CD4-positive, alpha-beta T cell (primary cell): ENCODE data around the gene RFX8. TPM values are rescaled to one million over a fixed set of nuclear protein-coding genes. Genes with fewer than 3 reads are reported as not detected.

Experiments used
- ATAC-seq: fragments of 200-7000 bp; cut with Tn5 transposase; one replicate; pipeline ENCODE4 v1.10.0; 2022; ENCODE audit warnings: mild to moderate bottlenecking; ENCODE audit not compliant: poor library complexity
- CTCF ChIA-PET: fragments of 350-600 bp; sonication (Branson Sonifier 250); formaldehyde crosslinking; loops from one replicate; lab custom pipeline; 2021; ENCODE audit warnings: antibody characterized with exemption, inconsistent platforms; lab: Charles Lee
- POLR2A ChIA-PET: fragments of 350-600 bp; sonication (Branson Sonifier 250); formaldehyde crosslinking; loops from one replicate; lab custom pipeline; 2021; ENCODE audit warnings: antibody characterized with exemption, inconsistent platforms; lab: Charles Lee
- DNase-seq, 14 experiments: peaks; one replicate each; pipeline ENCODE4 v3.0.0-alpha.2; 2013 to 2020; ENCODE audit warnings: mixed read lengths in 2 of 14
- H3K27ac ChIP-seq, 2 donors: one replicate each; pipeline versions ENCODE4 v1.5.1 to v1.7.0; 2013; ENCODE audit warnings: low read length in 2 of 2, low read depth in 1 of 2, mild to moderate bottlenecking in 1 of 2
- H3K27me3 ChIP-seq, 2 experiments: 1 replicate in 1 of 2; 2 replicates in 1 of 2; pipeline versions ENCODE4 v1.6.1 to v1.7.0; 2013; ENCODE audit warnings: low read length in 2 of 2, control low read depth in 1 of 2, mild to moderate bottlenecking in 1 of 2, moderate library complexity in 1 of 2; ENCODE audit not compliant: insufficient read depth in 2 of 2, control insufficient read depth in 1 of 2
- H3K36me3 ChIP-seq: one replicate; pipeline ENCODE4 v1.6.1; 2013; ENCODE audit warnings: low read length, control low read depth; ENCODE audit not compliant: insufficient read depth
- H3K4me1 ChIP-seq: one replicate; pipeline ENCODE4 v1.6.1; 2013; ENCODE audit warnings: low read length, control low read depth; ENCODE audit not compliant: insufficient read depth
- H3K4me3 ChIP-seq: one replicate; pipeline ENCODE4 v1.5.1; 2013; ENCODE audit warnings: mild to moderate bottlenecking, low read length, moderate library complexity
- H3K9me3 ChIP-seq, 2 experiments: 1 replicate in 1 of 2; 2 replicates in 1 of 2; pipeline versions ENCODE4 v1.6.1 to v1.7.0; 2013; ENCODE audit warnings: low read length in 2 of 2, mild to moderate bottlenecking in 2 of 2, control low read depth in 1 of 2, moderate library complexity in 1 of 2; ENCODE audit not compliant: control insufficient read depth in 1 of 2, insufficient read depth in 1 of 2
- H3K27ac Mint-ChIP-seq: one replicate; pipeline ENCODE4 v1.8.0; 2020; ENCODE audit warnings: mixed read lengths
- H3K27me3 Mint-ChIP-seq: one replicate; pipeline ENCODE4 v1.8.0; 2021; ENCODE audit warnings: mixed read lengths
- H3K36me3 Mint-ChIP-seq: one replicate; pipeline ENCODE4 v1.8.0; 2021; ENCODE audit warnings: low read depth, mixed read lengths
- H3K4me1 Mint-ChIP-seq: one replicate; pipeline ENCODE4 v1.8.0; 2021; ENCODE audit warnings: low read depth, mixed read lengths
- H3K4me3 Mint-ChIP-seq: one replicate; pipeline ENCODE4 v1.8.0; 2020; ENCODE audit warnings: mild to moderate bottlenecking, mixed read lengths
- H3K9me3 Mint-ChIP-seq: one replicate; pipeline ENCODE4 v1.8.0; 2020; ENCODE audit warnings: mixed read lengths
- CTCF ChIP-seq: fragments of 200-600 bp; IDR thresholded peaks from one replicate; pipeline ENCODE4 v1.8.0; 2022; ENCODE audit warnings: antibody characterized with exemption, mild to moderate bottlenecking
- intact Hi-C, 2 experiments: fragments of 100-400 bp; cut with DNase I in 1 of 2; cut with micrococcal nuclease in 1 of 2; formaldehyde crosslinking; loops; one replicate each; pipeline versions ENCODE4 v1.15.1 to v1.9.0; 2023 to 2025; cut with DNase I, micrococcal nuclease
- total RNA-seq, 174 experiments: library from RNA in 2 of 174; stranded (reverse) in 2 of 174; gene quantifications; one replicate each; pipeline ENCODE4 v1.2.3 and lab custom pipeline; 2021 to 2026

The RFX8 gene
- total RNA-seq, 2 experiments from 2014 or later: 0.67 to 1.1 TPM

- peaks cover 39% of the 10 kb centered on the region for H3K4me1 Mint-ChIP-seq
- no peak overlapping the region for H3K27ac ChIP-seq
- no peaks in the 10 kb centered on the region for H3K36me3 Mint-ChIP-seq
- ChIA-PET CTCF (no interaction called here), POLR2A (no interaction called here)
- H3K27ac Mint-ChIP-seq: no peak overlapping the region
- no peaks in the 10 kb centered on the region for H3K9me3 Mint-ChIP-seq
- H3K4me3 ChIP-seq: no peak overlapping the region
- no peak for TF ChIP-seq CTCF
- H3K9me3 ChIP-seq: peaks cover 0 to 4% of the 10 kb centered on the region in 2 experiments
- no peaks in the 10 kb centered on the region for H3K36me3 ChIP-seq
- H3K4me3 Mint-ChIP-seq: no peak overlapping the region
- DNase-seq: no peak
- H3K27me3 ChIP-seq: no peaks in the 10 kb centered on the region
- intact Hi-C loops: no loop called here
- no peak for ATAC-seq
- no peaks in the 10 kb centered on the region for H3K27me3 Mint-ChIP-seq
- peaks cover 14% of the 10 kb centered on the region for H3K4me1 ChIP-seq
Observed at GRCh38 chr2:101518578-101519492, 43.9 kb upstream of the RFX8 start.

GRCh38 chr2:101517758-101518271 lies 42.9 kb upstream of the RFX8 start:
- POLR2A ChIA-PET: interaction anchor here (0.9 kb wide), 1 partner anchor 43 kb away, joined by 3 read pairs; the partner anchor contains the start of gene RFX8
- no peak for TF ChIP-seq CTCF

GRCh38 chr2:101516823-101517690 lies 42.1 kb upstream of the RFX8 start:
- POLR2A ChIA-PET: interaction anchor here (0.6 to 0.9 kb wide), 2 partner anchors 42 to 180 kb away, joined by 3 read pairs; partner anchors contain the start of gene RFX8

More at GRCh38 chr2:101517758-101518271, 42.9 kb upstream of the RFX8 start:
- no peak overlapping the region for H3K4me3 ChIP-seq
- no peak for DNase-seq
- H3K27ac ChIP-seq: no peak overlapping the region
- Mint-ChIP-seq H3K27me3 (no peaks in the 10 kb centered on the region), H3K36me3 (no peaks in the 10 kb centered on the region), H3K4me1 (peaks cover 39% of the 10 kb centered on the region), H3K27ac (no peak overlapping the region), H3K9me3 (no peaks in the 10 kb centered on the region), H3K4me3 (no peak overlapping the region)
- H3K4me1 ChIP-seq: peaks cover 14% of the 10 kb centered on the region
- no peaks in the 10 kb centered on the region for H3K36me3 ChIP-seq
- CTCF ChIA-PET: no interaction called here
- peaks cover 0 to 4% of the 10 kb centered on the region in 2 experiments for H3K9me3 ChIP-seq
- intact Hi-C loops: no loop called here
- no peaks in the 10 kb centered on the region for H3K27me3 ChIP-seq
- no peak for ATAC-seq

More at GRCh38 chr2:101516823-101517690, 42.1 kb upstream of the RFX8 start:
- no peaks in the 10 kb centered on the region for H3K36me3 ChIP-seq
- peaks cover 39% of the 10 kb centered on the region for H3K4me1 Mint-ChIP-seq
- CTCF ChIA-PET: no interaction called here
- DNase-seq (peak in 4 of 14 experiments; percentile 22 to 66 (median 39)), ATAC-seq (peak; percentile 41)
- H3K4me3 ChIP-seq: no peak overlapping the region
- intact Hi-C loops: no loop called here
- peaks cover 0 to 4% of the 10 kb centered on the region in 2 experiments for H3K9me3 ChIP-seq
- H3K27me3 Mint-ChIP-seq: no peaks in the 10 kb centered on the region
- TF ChIP-seq CTCF: no peak
- peaks cover 14% of the 10 kb centered on the region for H3K4me1 ChIP-seq
- no peak overlapping the region for H3K27ac ChIP-seq
- H3K27me3 ChIP-seq: no peaks in the 10 kb centered on the region
- no peaks in the 10 kb centered on the region for H3K36me3 Mint-ChIP-seq
- no peak overlapping the region for H3K27ac Mint-ChIP-seq
- no peaks in the 10 kb centered on the region for H3K9me3 Mint-ChIP-seq
- no peak overlapping the region for H3K4me3 Mint-ChIP-seq
